DMS53 treated with DMSO at 0.1 percent for 48 hours (cell line): ENCODE results near the gene SMIM5.
"Not testable (repeated sequence)": the region's sequence is repeated elsewhere in the genome, so short reads cannot be mapped to it uniquely, and the experiment has no call there.

ENCODE experiments used
- DNase-seq: peaks from one replicate; lab custom pipeline; 2025; ENCODE audit not compliant: unreplicated experiment; lab: John Stamatoyannopoulos, UW

The SMIM5 gene

GRCh38 chr17:75624021-75624420 lies 9.2 kb upstream of the SMIM5 start:
- DNase-seq, result no peak

DNA sequence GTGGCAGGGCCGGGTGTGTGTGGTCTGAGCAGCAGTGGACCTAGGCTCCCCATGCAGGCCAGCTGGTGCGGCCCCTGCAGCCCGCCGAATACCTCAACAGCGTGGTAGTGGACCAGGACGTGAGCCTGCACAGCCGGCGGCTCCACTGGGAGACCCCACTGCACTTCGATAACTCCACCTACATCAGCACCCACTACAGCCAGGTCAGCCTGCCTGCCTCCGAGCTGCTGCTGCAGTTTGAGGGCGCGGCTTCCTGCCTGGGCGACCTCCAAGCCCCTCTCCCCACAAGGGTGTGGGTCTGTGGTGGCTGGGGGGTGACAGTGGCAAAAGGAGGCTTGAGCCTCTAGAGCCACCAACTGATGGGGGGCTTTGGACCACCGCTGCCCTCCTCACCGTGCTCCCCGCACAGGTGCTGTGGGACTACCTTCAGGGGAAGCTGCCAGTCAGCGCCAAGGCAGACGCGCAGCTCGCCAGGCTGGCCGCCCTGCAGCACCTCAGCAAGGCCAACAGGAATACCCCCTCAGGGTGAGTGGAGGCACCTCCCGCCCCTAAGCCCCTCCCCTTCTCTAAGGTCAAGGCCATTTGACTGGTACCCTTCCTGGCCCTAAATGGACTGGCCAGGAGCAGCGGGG lies 8.4 kb upstream of the SMIM5 start:
- no peak for DNase-seq

DNA sequence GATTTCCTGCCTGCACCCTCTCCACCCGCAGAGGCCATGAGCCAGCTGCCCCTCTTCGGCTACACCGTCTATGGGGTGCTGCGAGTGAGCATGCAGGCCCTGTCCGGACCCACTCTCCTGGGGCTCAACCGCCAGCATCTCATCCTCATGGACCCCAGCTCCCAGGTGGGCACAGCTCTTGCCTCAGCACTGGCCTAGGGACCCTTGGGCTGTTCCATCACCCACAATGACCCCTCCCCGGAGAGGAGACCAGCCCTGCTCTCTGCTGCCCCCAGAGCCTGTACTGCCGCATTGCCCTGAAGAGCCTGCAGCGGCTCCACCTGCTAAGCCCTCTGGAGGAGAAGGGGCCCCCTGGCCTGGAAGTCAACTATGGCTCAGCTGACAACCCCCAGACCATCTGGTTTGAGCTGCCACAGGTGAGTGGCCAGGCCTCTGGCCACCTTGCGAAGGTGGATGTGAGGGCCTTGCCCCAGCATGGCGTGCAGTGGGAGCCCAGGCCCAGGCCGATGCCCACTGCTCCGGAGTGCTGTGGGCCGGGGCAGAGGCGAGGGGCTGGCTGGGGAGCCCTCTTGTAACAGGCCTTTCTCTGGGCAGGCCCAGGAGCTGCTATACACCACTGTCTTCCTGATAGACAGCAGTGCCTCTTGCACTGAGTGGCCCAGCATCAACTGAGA lies 7.3 kb upstream of the SMIM5 start:
- no peak for DNase-seq

DNA sequence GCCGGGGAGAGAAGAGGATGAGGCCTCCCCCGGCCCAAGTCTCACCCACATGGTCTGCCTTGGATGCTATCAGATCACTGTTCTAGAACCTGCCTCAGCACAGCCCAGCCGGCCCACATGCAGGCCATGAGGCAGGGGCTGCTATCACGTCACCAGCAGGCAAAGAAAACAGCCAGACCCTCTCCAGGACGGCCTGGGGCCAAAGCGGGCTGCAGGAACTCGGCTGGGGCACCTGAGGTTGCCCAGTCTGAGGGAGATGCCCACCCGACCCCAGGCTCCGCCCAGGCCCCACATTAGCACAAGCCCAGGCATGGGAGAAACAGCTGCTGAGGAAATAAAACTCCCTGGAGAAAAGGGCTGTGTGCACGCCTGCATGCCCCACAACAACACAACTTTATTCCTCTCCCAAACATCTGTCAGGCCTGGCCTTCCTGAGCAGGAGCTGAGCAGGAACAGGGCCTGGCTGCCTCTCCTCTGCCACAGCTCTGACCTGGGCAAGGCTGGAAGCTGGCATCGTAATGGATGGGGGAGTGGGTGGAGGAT lies 6.7 kb upstream of the SMIM5 start:
- no peak for DNase-seq

DNA sequence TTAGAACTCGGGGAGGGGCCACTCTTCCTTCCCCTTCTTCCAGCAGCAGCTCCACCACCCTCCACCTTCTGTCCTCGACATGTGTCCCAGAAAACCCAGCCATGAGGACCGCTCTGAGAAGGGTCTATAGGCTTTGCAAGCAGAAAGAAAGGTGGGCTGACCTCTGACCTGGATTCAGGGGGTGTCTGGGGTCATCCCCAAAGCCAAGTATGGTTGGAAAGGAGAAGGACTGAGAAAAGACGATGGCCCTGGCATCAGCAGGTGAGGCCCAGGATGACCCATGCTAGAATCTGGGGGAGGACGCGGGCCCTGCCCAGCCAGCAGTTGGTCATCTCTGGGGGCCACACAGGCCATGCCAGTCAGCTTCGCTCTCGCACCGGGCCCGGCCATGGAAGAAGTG lies 6.1 kb upstream of the SMIM5 start:
- DNase-seq, result no peak

GRCh38 chr17:75628425-75628824 lies 4.8 kb upstream of the SMIM5 start:
- no peak for DNase-seq

DNA sequence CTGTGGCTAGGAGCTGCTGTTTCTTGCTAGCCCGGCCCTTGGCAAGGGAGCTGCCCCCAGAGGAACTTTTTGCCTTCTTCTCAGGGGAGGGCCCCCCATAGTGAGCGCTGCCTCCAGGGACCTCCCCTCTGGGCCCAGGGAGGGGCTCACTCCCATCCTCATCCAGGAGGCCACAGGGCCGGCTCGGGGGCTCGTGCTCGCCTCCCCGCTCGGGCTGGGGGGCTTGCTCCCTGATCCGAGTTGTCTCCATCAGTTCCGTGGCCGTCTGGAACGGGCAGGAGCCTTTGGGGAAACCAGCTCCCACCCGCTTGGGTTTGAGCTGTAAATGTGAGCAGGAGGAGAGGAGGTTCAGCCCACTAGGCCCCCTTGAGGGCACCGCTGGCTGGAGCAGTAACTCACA lies 4.1 kb upstream of the SMIM5 start:
- no peak for DNase-seq

DNA sequence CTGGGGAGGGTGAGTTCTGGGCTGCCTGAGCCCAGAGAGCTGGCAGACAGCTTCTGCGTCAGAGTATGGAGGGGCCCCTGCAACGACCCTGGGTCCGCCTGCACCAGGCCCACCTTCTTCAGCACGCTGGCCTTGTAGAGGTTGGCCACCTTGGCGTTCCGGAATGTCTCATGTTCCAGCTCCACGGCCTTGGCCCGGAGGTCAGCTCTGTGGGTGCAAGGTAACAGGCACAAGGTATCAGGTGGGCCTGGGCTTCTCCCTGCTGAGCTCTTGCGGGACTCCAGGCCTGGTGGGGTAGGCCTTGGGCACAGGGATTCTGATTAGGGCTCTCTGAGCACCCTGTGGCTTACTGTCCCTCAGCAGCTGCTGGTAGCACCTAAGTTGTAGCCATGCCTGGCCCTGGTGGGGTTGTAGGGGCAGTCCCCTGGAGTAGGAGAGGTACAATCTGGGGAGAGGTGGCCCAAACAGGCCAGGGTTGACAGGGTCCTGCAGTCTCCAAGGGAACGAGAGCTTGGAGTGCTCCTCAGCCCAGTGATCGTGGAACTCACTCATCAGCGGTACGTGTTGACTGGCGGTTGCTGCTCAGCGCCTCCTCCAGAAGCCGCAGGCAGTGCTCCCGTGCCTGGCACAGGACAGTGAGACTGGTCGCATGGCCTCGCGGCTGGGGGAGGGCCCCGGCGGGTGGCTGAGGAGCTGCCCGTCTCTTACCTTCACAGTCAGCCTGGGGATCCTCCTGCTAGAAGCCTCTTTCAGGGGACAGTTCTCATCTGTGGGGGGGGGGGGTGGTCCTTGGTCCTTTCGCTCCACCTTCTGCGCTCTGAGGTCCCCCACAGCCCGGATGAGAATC lies 2.9 kb upstream of the SMIM5 start:
- DNase-seq, result no peak

DNA sequence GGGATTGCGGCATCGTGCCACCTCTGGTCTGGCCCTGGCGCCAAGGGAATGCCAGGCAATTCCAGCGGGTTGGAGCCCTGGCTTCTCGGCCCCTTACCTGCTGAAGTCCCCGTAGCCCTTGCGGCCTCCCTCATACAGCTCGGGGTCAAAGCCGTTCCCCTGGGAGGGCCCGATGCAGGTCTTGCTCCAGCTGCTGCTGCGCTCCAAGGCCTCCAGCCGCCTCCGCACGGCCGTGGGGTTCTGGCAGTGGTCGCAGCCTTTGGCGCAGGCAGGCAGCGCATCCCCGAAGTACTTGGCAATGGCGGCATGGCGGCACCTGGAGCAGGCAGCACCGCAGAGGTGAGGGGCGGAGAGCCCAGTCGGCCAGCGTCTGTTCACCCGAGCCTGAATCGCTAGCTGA lies 1.9 kb upstream of the SMIM5 start:
- DNase-seq, result no peak

DNA sequence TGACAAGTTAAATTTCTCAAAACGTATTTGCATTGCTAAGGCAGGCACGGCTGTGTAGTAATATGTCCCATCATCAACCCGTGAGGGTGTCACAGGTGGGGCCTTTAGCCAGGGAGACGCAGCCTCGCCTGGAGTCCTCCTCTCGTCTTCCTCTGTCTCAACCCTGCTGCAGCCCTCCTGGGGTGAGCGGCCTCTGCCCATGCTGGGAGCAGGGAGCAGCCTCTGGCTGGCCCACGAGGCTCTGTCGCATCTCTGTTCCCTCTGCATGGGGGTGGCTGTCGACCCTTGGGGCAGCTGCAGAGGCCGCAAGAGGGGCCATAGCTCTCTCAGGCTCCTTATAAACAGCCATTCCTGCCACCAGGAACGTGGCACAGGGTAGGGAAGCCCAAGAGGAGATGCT lies 806 bp upstream of the SMIM5 start:
- no peak for DNase-seq

DNA sequence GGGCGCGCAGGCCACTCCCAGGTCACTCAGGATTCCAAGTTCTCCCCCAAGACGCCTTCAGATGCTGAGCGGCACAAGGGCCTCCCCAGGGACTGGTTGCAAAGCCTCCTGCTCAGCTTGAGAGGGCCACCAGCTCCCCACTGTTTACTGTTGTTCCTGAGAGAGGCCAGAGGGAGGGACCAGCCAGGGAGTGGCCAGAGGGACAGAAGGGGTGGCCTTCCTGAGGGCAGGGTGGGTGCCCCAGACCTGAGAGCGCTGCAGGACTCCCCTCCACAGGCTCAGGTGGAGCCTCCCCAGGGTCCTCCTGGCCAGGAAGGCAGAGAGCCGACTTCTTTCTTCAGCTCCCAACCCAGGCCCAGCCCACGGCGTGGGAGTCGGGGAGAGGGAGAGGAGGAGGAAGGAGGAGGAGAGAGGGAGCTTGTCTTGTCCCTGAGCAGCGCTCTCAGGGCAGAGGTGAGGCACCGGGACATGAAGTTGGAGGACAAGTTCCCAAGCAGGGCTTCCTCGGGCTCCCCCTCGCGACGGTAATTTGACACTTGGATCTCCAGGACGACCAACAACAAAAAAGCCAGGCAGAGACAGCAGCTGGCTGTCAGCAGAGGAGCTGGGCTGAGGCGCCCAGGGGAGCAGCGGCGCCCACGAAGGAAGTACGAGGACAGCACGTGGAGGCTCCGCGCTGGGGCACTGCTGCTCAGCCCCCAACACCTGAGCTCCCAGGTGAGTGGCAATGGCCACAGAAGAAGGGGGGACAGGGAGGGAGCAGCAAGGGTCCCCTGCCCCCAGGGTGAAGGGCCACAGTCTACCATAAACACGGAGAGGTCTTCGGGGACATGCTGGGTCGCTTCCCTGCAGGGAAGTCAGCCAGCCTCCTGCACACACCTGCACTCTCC lies 497 bp downstream of the SMIM5 start:
- DNase-seq, result peak; percentile 90

GRCh38 chr17:75634376-75634740 lies 1.1 kb downstream of the SMIM5 start:
- no peak for DNase-seq

DNA sequence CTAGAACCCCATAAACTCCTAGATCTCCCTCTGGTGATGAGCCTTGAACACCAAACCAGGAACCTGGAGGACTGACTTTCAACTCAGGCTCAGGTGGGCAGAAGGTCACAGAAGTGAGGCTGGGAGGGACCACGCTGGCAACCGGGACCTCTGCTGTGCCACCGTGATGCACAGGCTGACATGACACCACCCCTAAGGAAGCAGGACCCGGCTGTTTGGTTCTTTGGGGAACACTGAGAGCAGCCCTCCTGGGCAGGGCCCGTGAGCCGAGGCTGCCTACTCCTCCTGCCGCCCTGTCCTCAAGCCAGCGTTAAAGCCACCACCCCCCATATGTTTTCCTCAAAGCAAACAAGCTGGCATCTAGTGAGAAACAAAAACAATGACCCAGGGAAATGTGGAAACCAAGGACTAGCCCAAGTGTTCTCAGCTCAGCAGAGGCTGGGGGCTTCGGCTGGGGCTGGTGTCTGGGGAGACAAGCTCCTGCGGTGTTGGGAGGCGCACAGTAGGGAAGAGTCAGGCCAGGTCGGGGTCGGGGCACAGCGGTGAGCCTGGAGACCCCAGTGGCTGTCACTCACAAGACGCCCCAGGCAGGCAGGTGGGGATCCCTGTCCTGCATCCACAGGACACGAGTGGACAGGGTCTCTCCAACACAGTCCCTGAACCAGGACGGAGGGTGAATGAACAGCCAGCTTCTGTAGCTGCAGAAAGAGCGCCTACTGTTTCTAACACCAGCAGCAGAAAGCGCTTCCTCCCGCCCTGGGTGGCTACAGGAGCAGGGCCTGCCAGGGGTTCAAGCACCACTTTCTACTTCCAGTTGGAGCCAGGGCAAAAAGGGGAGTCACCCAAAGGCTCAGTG lies 1.7 kb downstream of the SMIM5 start:
- DNase-seq, result no peak

DNA sequence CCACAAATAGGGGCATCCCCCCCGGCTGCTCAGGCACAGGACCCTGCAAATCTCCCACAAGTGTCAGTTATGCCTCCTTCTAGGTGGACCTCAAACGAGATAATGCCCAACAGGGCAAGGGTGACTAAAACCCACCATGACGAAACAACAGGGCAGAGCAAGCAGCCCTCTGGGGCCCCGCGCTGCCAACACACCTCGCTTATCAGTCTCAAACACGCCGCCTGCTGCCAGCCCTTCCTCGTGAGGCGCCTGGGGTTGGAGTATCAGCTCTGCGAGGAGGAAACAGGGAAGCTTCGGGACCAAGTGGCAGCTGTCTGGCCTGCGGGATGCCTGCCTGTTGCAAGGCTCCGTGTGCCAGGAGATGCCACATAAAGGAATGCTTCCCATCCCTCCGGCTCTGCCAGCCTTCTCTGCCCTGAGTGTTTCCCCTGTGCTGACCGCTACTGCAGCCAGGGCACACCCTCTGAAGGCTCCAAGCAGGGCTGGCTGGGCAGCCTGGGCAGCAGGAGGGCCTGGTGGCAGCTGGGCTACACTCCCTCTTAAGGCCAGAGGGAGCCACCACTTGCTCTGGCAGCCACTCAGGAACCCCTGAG lies 2.5 kb downstream of the SMIM5 start:
- DNase-seq, result no peak

DNA sequence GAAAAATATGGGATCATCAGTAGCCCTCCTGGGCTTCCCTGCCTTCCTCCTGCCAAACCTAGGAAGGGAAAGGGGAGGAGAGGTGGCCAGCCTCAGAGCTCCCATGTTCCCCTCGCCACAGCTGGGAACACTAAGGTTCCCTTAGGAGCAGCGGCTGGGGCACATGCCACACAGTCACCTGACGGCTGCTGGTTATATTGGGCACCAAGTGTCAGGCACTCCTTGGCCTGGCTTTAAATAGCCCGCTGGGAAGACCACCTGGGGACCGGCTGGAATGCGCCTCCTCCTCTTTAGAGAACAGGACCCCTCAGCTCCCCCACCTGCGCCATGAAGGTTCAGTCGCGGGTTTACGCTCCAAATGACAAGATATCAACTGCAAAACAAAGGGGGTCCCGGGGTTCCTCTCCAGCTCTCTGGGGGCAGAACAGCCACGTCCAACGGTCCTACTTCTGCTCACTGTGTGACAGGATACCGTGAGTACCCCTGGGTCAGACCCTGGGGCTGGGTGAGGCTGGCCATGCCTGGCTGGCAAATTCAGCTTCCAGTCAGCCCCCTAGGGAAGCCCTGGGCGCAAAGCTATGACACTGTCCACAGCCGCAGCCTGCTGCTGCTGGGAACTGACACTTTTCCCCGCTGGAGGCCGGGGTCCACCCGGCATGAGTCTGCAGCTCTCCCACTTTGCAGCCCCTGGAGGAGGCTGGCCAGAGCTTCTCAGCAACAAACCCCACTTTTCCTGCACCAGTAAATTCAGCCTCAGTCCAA lies 3.3 kb downstream of the SMIM5 start:
- DNase-seq, result no peak

DNA sequence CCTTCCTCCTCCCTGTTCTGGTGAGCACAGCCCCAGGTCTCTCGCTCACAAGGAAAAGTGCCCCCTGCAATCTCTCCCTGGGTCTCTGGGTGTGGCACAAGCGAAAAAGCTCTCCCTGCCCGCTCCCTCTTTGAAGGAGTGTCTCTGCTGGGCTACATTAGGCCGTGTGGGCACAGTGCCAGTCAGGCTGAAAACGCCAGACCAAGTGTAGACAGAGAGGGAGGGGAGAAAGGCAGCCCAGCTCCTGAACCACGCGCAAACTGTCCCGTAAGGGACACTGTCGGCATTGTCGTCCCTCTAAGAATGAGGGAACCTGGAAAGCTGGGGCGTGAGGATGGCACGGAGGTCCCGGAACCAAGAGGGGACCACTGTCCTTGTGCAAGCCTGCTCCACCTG lies 3.9 kb downstream of the SMIM5 start:
- DNase-seq, result no peak

- no peak for DNase-seq
Observed at GRCh38 chr17:75637551-75637950, 4.3 kb downstream of the SMIM5 start.

DNA sequence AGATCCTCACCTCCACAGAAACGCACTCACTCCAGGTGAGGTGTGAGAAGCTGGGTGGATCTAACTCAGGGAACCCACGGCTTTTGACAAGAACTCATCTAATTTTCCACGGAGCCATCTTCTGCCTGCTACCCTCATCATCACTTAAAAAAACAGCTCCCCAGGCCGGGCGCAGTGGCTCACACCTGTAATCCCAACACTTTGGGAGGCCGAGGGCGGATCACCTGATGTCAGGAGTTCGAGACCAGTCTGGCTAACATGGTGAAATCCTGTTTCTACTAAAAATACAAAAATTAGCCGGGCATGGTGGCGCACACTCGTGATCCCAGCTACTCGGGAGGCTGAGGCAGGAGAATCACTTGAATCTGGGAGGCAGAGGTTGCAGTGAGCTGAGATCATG lies 4.8 kb downstream of the SMIM5 start:
- not testable (repeated sequence) for DNase-seq

DNA sequence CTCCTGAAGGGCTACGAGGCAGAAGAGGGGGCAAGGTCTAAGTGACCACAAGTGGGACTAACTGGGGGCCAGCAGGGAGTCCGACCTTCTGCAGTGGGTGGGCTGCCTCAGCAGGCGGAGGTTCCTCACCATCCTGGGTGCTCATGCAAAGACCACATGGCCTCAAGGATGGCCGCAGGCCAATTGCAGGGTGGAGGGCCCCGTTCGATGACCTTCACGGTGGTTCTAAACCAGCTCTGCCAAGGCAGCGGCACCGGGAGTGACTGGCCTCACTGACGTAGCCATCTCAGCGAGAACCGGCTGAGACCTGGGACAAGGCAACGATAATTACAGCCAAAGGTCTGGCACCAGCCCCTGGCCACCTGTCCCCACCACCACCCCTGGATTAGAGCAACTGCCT lies 5.7 kb downstream of the SMIM5 start:
- DNase-seq, result no peak
